HG03571 (cell line): Measurements from ENCODE around the gene ARFGEF3.
"Not testable (repeated sequence)": the region's sequence is repeated elsewhere in the genome, so short reads cannot be mapped to it uniquely, and the experiment has no call there.

Experiments used
- ATAC-seq: cut with Tn5 transposase; IDR thresholded peaks from one replicate; pipeline ENCODE4 v1.9.1; 2021; ENCODE audit not compliant: unreplicated experiment

Gene ARFGEF3

GRCh38 chr6:138161338-138162110, at the start of gene ARFGEF3:
ARFGEF3 (plus strand) TSS chr6:138161939; CDS start chr6:138162087, 148 bp downstream.
- ATAC-seq = peak; percentile 62

GRCh38 chr6:138113588-138114210, 48.0 kb upstream of the ARFGEF3 start:
- no peak for ATAC-seq

- no peak for ATAC-seq
These were observed 46.5 kb upstream of the ARFGEF3 start for GRCh38 chr6:138115201-138115600.

- ATAC-seq = no peak
These were observed 45.7 kb upstream of the ARFGEF3 start for GRCh38 chr6:138115877-138116660.

GRCh38 chr6:138116661-138116999, 45.1 kb upstream of the ARFGEF3 start:
- no peak for ATAC-seq

- ATAC-seq = no peak
These were observed 44.3 kb upstream of the ARFGEF3 start for GRCh38 chr6:138117376-138117914.

GRCh38 chr6:138119229-138119628, 42.5 kb upstream of the ARFGEF3 start:
- not testable (repeated sequence) for ATAC-seq

GRCh38 chr6:138119976-138120375, 41.8 kb upstream of the ARFGEF3 start:
- ATAC-seq = no peak

GRCh38 chr6:138124096-138124495, 37.6 kb upstream of the ARFGEF3 start:
- ATAC-seq = no peak

- no peak for ATAC-seq
These were observed 33.6 kb upstream of the ARFGEF3 start for GRCh38 chr6:138128096-138128495.

GRCh38 chr6:138129190-138129589, 32.5 kb upstream of the ARFGEF3 start:
- no peak for ATAC-seq

GRCh38 chr6:138142806-138143205, 18.9 kb upstream of the ARFGEF3 start:
- no peak for ATAC-seq

- no peak for ATAC-seq
These were observed 16.3 kb upstream of the ARFGEF3 start for GRCh38 chr6:138145402-138145801.

GRCh38 chr6:138146544-138146943, 15.2 kb upstream of the ARFGEF3 start:
- no peak for ATAC-seq

- no peak for ATAC-seq
These were observed 6.3 kb upstream of the ARFGEF3 start for GRCh38 chr6:138155443-138155842.

- no peak for ATAC-seq
These were observed 3.6 kb upstream of the ARFGEF3 start for GRCh38 chr6:138157986-138158638.

- no peak for ATAC-seq
These were observed 2.5 kb upstream of the ARFGEF3 start for GRCh38 chr6:138159246-138159645.

GRCh38 chr6:138160329-138161087, 1.2 kb upstream of the ARFGEF3 start:
- no peak for ATAC-seq

GRCh38 chr6:138161088-138161337, 726 bp upstream of the ARFGEF3 start:
- no peak for ATAC-seq

GRCh38 chr6:138162111-138162954, 594 bp downstream of the ARFGEF3 start:
- peak; percentile 21 for ATAC-seq
